Lower lobe of right lung (tissue), 2 donors: ENCODE measurements around the gene FGF7. TPM values are rescaled to one million over a fixed set of nuclear protein-coding genes. Genes with fewer than 3 reads are reported as not detected.
"Not testable (repeated sequence)": the region's sequence is repeated elsewhere in the genome, so short reads cannot be mapped to it uniquely, and the experiment has no call there.

Experiments used
- ATAC-seq, 2 donors: fragments of 200-7000 bp; cut with Tn5 transposase; one replicate each; pipeline ENCODE4 v1.9.1; 2020 to 2022; ENCODE audit warnings: mild to moderate bottlenecking in 2 of 2, moderate library complexity in 2 of 2
- DNase-seq: peaks from one replicate; pipeline ENCODE4 v3.0.0-alpha.2; 2020
- H3K27ac ChIP-seq: fragments of 200-600 bp; one replicate; pipeline ENCODE4 v1.8.0; 2022
- H3K27me3 ChIP-seq: fragments of 200-600 bp; one replicate; pipeline ENCODE4 v1.8.0; 2022; ENCODE audit warnings: low read depth
- H3K36me3 ChIP-seq: fragments of 200-600 bp; one replicate; pipeline ENCODE4 v1.8.0; 2022; ENCODE audit warnings: mild to moderate bottlenecking
- H3K4me1 ChIP-seq: fragments of 200-600 bp; one replicate; pipeline ENCODE4 v1.8.0; 2022
- H3K4me3 ChIP-seq: fragments of 200-600 bp; one replicate; pipeline ENCODE4 v1.8.0; 2022; ENCODE audit warnings: mild to moderate bottlenecking
- H3K9me3 ChIP-seq: fragments of 200-600 bp; one replicate; pipeline ENCODE4 v1.8.0; 2022
- CTCF ChIP-seq: fragments of 200-600 bp; IDR thresholded peaks from one replicate; pipeline ENCODE4 v1.8.0; 2022; ENCODE audit warnings: antibody characterized with exemption, mild to moderate bottlenecking
- intact Hi-C: fragments of 100-400 bp; cut with DNase I; formaldehyde crosslinking; loops from one replicate; pipeline ENCODE4 v1.11.0; 2022
- total RNA-seq: library from RNA; stranded (reverse); fragmentation: NEBNext Ultra II Directional; extraction: Animal tissue kit (Norgen Biotek cat#: 25700); gene quantifications from one replicate; pipeline ENCODE4 v1.2.1, GENCODE V29; 2021
- donor health status: DM: no; HTN: yes; CAD: no; lungs with severe emphysema.

FGF7 gene
- total RNA-seq, 1 donor from 2014 or later, result 24.2 TPM

- H3K36me3 ChIP-seq, result no peaks in the 10 kb centered on the region
- intact Hi-C loops, result no loop called here
- no peak for DNase-seq
- no peaks in the 10 kb centered on the region for H3K9me3 ChIP-seq
- no peaks in the 10 kb centered on the region for H3K4me1 ChIP-seq
- no peak for TF ChIP-seq CTCF
- no peak overlapping the region for H3K27ac ChIP-seq
- no peaks in the 10 kb centered on the region for H3K27me3 ChIP-seq
- ATAC-seq, result no peak
- H3K4me3 ChIP-seq, result no peak overlapping the region
These were observed 35.6 kb upstream of the FGF7 start for GRCh38 chr15:49387471-49387870.

DNA sequence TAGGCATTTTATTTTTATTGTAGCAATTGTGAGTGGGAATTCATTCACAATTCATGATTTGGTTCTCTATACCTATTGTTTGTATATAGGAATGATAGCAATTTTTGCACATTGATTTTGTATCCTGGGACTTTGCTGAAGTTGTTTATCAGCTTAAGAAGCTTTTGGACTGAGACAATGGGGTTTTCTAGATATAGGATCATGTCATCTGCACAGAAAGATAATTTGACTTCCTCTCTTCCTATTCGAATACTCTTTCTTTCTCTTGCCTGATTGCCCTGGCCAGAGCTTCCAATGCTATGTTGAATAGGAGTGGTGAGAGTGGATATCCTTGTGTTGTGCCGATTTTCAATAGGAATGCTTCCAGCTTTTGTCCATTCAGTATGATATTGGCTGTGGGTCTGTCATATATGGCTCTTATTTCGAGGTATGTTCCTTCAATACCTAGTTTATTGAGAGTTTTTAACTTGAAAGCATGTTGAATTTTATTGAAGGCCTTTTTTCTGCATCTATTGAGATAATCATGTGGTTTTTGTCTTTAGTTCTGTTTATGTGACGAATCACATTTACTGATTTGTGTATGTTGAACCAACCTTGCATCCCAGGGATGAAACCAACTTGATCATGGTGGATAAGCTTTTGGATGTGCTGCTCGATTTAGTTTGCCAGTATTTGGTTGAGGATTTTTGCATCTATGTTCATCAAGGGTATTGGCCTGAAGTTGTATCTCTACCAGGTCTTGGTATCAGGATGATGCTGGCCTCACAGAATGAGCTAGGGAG is 20.3 kb upstream of the FGF7 start:
- H3K4me3 ChIP-seq, H3K27me3 ChIP-seq, H3K36me3 ChIP-seq, intact Hi-C loops, H3K27ac ChIP-seq, H3K9me3 ChIP-seq, DNase-seq, ATAC-seq, H3K4me1 ChIP-seq: not testable (repeated sequence)

DNA sequence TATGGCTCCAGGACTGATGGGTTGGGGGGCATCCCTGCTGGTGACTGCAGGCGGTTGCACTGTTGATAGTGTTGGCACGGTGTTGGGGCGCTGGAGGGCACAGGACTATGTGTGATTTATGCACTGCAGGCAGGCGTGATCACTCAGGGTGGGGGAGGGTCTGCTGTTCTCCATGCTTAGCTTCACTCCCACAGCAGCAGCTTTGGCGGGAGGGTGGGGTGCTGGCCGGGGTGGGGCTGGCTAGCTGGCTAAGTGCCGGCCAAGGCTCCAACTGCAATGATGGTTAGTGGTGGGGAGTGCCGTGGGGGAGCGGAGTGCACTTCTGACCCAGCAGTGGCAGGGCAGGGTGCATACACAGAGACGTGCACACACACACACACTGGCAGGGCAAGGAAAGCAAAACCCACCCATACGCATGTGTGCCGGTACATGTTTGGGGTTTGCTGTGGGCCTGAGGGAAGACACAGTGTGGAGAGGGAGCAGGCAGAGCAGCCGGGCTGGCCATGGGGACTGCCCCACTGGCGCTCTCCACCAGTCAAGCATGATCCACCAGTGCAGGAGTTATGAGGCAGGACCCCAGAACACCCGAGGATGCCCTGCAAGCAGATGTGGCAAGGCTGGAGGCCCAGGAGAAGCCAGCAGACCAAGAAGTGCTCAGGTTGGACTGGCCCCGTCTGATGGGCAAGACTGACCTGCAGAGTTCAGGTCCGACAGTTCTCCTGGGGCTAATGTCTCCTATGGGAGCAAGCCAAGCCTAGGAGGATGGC is 16.5 kb upstream of the FGF7 start:
- Histone ChIP-seq H3K4me1 (no peaks in the 10 kb centered on the region), H3K36me3 (no peaks in the 10 kb centered on the region), H3K27ac (no peak overlapping the region), H3K9me3 (no peaks in the 10 kb centered on the region), H3K4me3 (no peak overlapping the region), H3K27me3 (no peaks in the 10 kb centered on the region)
- no peak for DNase-seq
- intact Hi-C loops, result no loop called here
- no peak for ATAC-seq
- TF ChIP-seq CTCF, result no peak

GRCh38 chr15:49410641-49411040 is 12.4 kb upstream of the FGF7 start:
- TF ChIP-seq CTCF, result no peak
- H3K9me3 ChIP-seq, result no peaks in the 10 kb centered on the region

GRCh38 chr15:49412797-49413196 is 10.2 kb upstream of the FGF7 start:
- H3K4me3 ChIP-seq, result no peak overlapping the region
- H3K27ac ChIP-seq, result no peak overlapping the region
- no peak for TF ChIP-seq CTCF
- intact Hi-C loops, result no loop called here
- no peak for ATAC-seq
- DNase-seq, result no peak
- no peaks in the 10 kb centered on the region for H3K36me3 ChIP-seq
- no peaks in the 10 kb centered on the region for H3K27me3 ChIP-seq
- H3K9me3 ChIP-seq, result no peaks in the 10 kb centered on the region
- H3K4me1 ChIP-seq, result no peaks in the 10 kb centered on the region

More at GRCh38 chr15:49410641-49411040, 12.4 kb upstream of the FGF7 start:
- no peak overlapping the region for H3K4me3 ChIP-seq
- H3K4me1 ChIP-seq, result no peaks in the 10 kb centered on the region
- intact Hi-C loops, result no loop called here
- H3K27me3 ChIP-seq, result no peaks in the 10 kb centered on the region
- DNase-seq (no peak), ATAC-seq (no peak)
- no peak overlapping the region for H3K27ac ChIP-seq
- no peaks in the 10 kb centered on the region for H3K36me3 ChIP-seq

- no peaks in the 10 kb centered on the region for H3K27me3 ChIP-seq
- no peak overlapping the region for H3K4me3 ChIP-seq
- intact Hi-C loops, result no loop called here
- DNase-seq (no peak), ATAC-seq (no peak)
- H3K27ac ChIP-seq, result no peak overlapping the region
- no peaks in the 10 kb centered on the region for H3K4me1 ChIP-seq
- no peaks in the 10 kb centered on the region for H3K36me3 ChIP-seq
- H3K9me3 ChIP-seq, result no peaks in the 10 kb centered on the region
- TF ChIP-seq CTCF, result no peak
These were observed 7.9 kb upstream of the FGF7 start for GRCh38 chr15:49415149-49415548.
